Measurements from ENCODE around the gene ARL2BP. TPM values are rescaled to one million over a fixed set of nuclear protein-coding genes. Genes with fewer than 3 reads are reported as not detected.

The ARL2BP gene
- total and polyA plus RNA-seq, 9 of the 15 experiments (the other 6 are each of a cell fraction or from before 2014, with no cell fraction given): 16.7 to 41.8 (median 27.2) TPM

- H3K27me3 ChIP-seq (ENCODE audit: control insufficient read depth in 2 of 2, insufficient read depth in 2 of 2, low read length in 2 of 2): peaks cover 4 to 19% of the 10 kb centered on the region in 2 experiments; a peak in 4 of 5 replicates
- FAIRE-seq: no peak
- peak overlapping the region; percentile 59 for H3K4me3 ChIP-seq
- H3K79me2 ChIP-seq (ENCODE audit: control insufficient read depth, insufficient read depth, low read length): no peaks in the 10 kb centered on the region
- intact Hi-C loops (cut with micrococcal nuclease): no loop called here
- DNase-seq (ENCODE audit: extremely low read depth in 1 of 4, low spot score in 3 of 4): no peak
- H3K9me3 ChIP-seq (replicated peaks; ENCODE audit: control insufficient read depth, insufficient read depth, low read depth, low read length): no peaks in the 10 kb centered on the region
- WGBS (ENCODE audit: insufficient coverage, low coverage, missing lambda C conversion rate): 15% methylated on average over 16 of the region's 22 CpGs
- CTCF ChIA-PET (ENCODE audit: low intra/inter-chr PET ratio): no interaction called here
- no peaks in the 10 kb centered on the region for H3K9me1 ChIP-seq (ENCODE audit: control insufficient read depth, insufficient read depth, low read length)
- no TSS peak for BruUV-seq (replicated peaks)
- peak; percentile 78 for ATAC-seq
- no peaks in the 10 kb centered on the region for H4K20me1 ChIP-seq (replicated peaks; ENCODE audit: control insufficient read depth, insufficient read depth, low read length)
- H3K27ac ChIP-seq (ENCODE audit: extremely low read depth, low read depth, low read length): no peak overlapping the region
- H3K4me1 ChIP-seq (replicated peaks in 1 of 2; ENCODE audit: control insufficient read depth in 2 of 2, insufficient read depth in 2 of 2, low read length in 2 of 2): peaks cover 4 to 19% of the 10 kb centered on the region in 2 experiments; a peak in 4 of 5 replicates
- no peaks in the 10 kb centered on the region for H3K36me3 ChIP-seq (ENCODE audit: control insufficient read depth, insufficient read depth, low read length)
- peak overlapping the region; percentile 73 for H3K4me2 ChIP-seq (ENCODE audit: insufficient read depth, low read length)
- peak overlapping the region; percentile 96 for H2AFZ ChIP-seq (ENCODE audit: low read depth, low read length)
- in situ Hi-C loops (cut with MboI): no loop called here
- peak overlapping the region; percentile 51 to 92; a peak in 3 of 4 replicates for H3K9ac ChIP-seq (ENCODE audit: insufficient read depth in 1 of 2, low read depth in 2 of 2, low read length in 2 of 2)
- POLR2A ChIA-PET: interaction anchor here (0.6 kb wide), 1 partner anchor 199 kb away, joined by 3 read pairs; no protein-coding TSS in a partner anchor
- TF ChIP-seq MEF2A (IDR thresholded peaks at IDR 0.05; ENCODE audit: control insufficient read depth, low read depth, low read length) (no peak), ATF7 (IDR thresholded peaks at IDR 0.05) (0 out of 2 replicates have a peak, but pooled peaks have one; percentile 4), E2F8 (IDR thresholded peaks at IDR 0.05; ENCODE audit: low read depth, partially characterized antibody) (no peak), GTF3C2 (IDR thresholded peaks at IDR 0.05; ENCODE audit: borderline replicate concordance, extremely low read depth, insufficient read length) (peak; percentile 50), VEZF1 (CRISPR knock-in tag; IDR thresholded peaks at IDR 0.05) (peak; percentile 23; the same call in 1 of the 2 replicates), PML (IDR thresholded peaks at IDR 0.05; ENCODE audit: low read length) (no peak), KAT7 (CRISPR knock-in tag; IDR thresholded peaks at IDR 0.05; ENCODE audit: borderline replicate concordance) (no peak), SMARCB1 (IDR thresholded peaks at IDR 0.05; ENCODE audit: insufficient read length, low read depth) (no peak), HDAC2 (IDR thresholded peaks at IDR 0.05) (no peak), MTA3 (IDR thresholded peaks at IDR 0.05; ENCODE audit: borderline replicate concordance) (0 out of 2 replicates have a peak, but pooled peaks have one; percentile 2), E4F1 (CRISPR knock-in tag; IDR thresholded peaks at IDR 0.05; ENCODE audit: borderline replicate concordance) (no peak), KDM1A (IDR thresholded peaks at IDR 0.05) (peak in 1 of 2 experiments; percentile 19; a peak in 1 of 4 replicates), ADNP (tag; IDR thresholded peaks at IDR 0.05) (peak; percentile 82)
Measured at GRCh38 chr16:57284952-57285363, 39.9 kb downstream of the ARL2BP start.

All from K562 (cell line).